GM23338 (cell line): Measurements from ENCODE around the gene TMPRSS6. TPM values are rescaled to one million over a fixed set of nuclear protein-coding genes. Genes with fewer than 3 reads are reported as not detected.
A peak's percentile ranks its signal among the peaks of the same experiment; 100 is the strongest.

Experiments used
- ATAC-seq: fragments of 200-7000 bp; cut with Tn5 transposase; 3 replicates; pipeline ENCODE4 v1.9.1; 2020
- DNase-seq: peaks from one replicate; pipeline ENCODE4 v3.0.0-alpha.2; 2015; ENCODE audit warnings: low spot score
- H2AFZ ChIP-seq: fragments of 200-600 bp; sonication (generic); 2 replicates; pipeline ENCODE4 v1.8.0; 2016; ENCODE audit warnings: antibody characterized with exemption, mild to moderate bottlenecking, moderate library complexity
- H3F3A ChIP-seq: fragments of 200-600 bp; sonication (generic); replicated peaks from 2 replicates; pipeline ENCODE4 v1.8.0; 2017; ENCODE audit warnings: antibody characterized with exemption, mixed run types, low read depth
- H3K27ac ChIP-seq: fragments of 200-600 bp; sonication (generic); 2 replicates; pipeline ENCODE4 v1.6.1; 2016; ENCODE audit warnings: low read depth
- H3K27me3 ChIP-seq: fragments of 200-600 bp; sonication (generic); 2 replicates; pipeline ENCODE4 v1.8.0; 2016; ENCODE audit warnings: mild to moderate bottlenecking, mixed run types, moderate library complexity; ENCODE audit not compliant: insufficient read depth
- H3K36me3 ChIP-seq: fragments of 200-600 bp; sonication (generic); 2 replicates; pipeline ENCODE4 v1.8.0; 2016; ENCODE audit warnings: mild to moderate bottlenecking; ENCODE audit not compliant: insufficient read depth
- H3K4me1 ChIP-seq: fragments of 200-600 bp; sonication (generic); 2 replicates; pipeline ENCODE4 v1.8.0; 2016; ENCODE audit warnings: mild to moderate bottlenecking, moderate library complexity; ENCODE audit not compliant: insufficient read depth
- H3K4me2 ChIP-seq: fragments of 200-600 bp; sonication (generic); 2 replicates; pipeline ENCODE4 v1.7.1; 2017; ENCODE audit warnings: mixed run types
- H3K4me3 ChIP-seq: fragments of 200-600 bp; sonication (generic); 2 replicates; pipeline ENCODE4 v1.6.1; 2016; ENCODE audit warnings: mixed run types
- H3K79me2 ChIP-seq: fragments of 200-600 bp; sonication (generic); replicated peaks from 2 replicates; pipeline ENCODE4 v1.8.0; 2017; ENCODE audit warnings: mild to moderate bottlenecking; ENCODE audit not compliant: insufficient read depth
- H3K9me2 ChIP-seq: fragments of 200-600 bp; sonication (generic); 2 replicates; pipeline ENCODE4 v1.8.0; 2017; ENCODE audit not compliant: insufficient read depth
- H4K20me1 ChIP-seq: fragments of 200-600 bp; sonication (generic); replicated peaks from 2 replicates; pipeline ENCODE4 v1.8.0; 2017; ENCODE audit warnings: mild to moderate bottlenecking; ENCODE audit not compliant: insufficient read depth
- H3K27ac Mint-ChIP-seq: 2 replicates; pipeline ENCODE4 v1.8.0; 2020; ENCODE audit warnings: inconsistent platforms, mild to moderate bottlenecking, moderate library complexity, mixed read lengths
- H3K27me3 Mint-ChIP-seq: 3 replicates; pipeline ENCODE4 v1.8.0; 2022; ENCODE audit warnings: low read depth, mild to moderate bottlenecking, moderate library complexity, mixed read lengths, inconsistent platforms; ENCODE audit not compliant: insufficient read depth, poor library complexity
- H3K36me3 Mint-ChIP-seq: 3 replicates; pipeline ENCODE4 v1.8.0; 2021; ENCODE audit warnings: low read depth, mild to moderate bottlenecking, inconsistent platforms, moderate library complexity, mixed read lengths
- H3K4me1 Mint-ChIP-seq: 3 replicates; pipeline ENCODE4 v1.8.0; 2020; ENCODE audit warnings: mild to moderate bottlenecking, inconsistent platforms, mixed read lengths
- H3K4me3 Mint-ChIP-seq: 3 replicates; pipeline ENCODE4 v1.8.0; 2021; ENCODE audit warnings: moderate library complexity, mild to moderate bottlenecking, inconsistent platforms, mixed read lengths
- H3K9me3 Mint-ChIP-seq: 3 replicates; pipeline ENCODE4 v1.8.0; 2020; ENCODE audit warnings: moderate library complexity, mild to moderate bottlenecking, inconsistent platforms, mixed read lengths
- EZH2 ChIP-seq: fragments of 200-600 bp; sonication (generic); IDR thresholded peaks from one replicate; pipeline ENCODE4 v1.8.0; 2017; ENCODE audit warnings: antibody characterized with exemption, mild to moderate bottlenecking, low read depth; ENCODE audit not compliant: unreplicated experiment
- STAT1 ChIP-seq: IDR thresholded peaks from one replicate; pipeline ENCODE4 v1.6.1; 2016; ENCODE audit warnings: antibody characterized with exemption; ENCODE audit not compliant: unreplicated experiment
- polyA plus RNA-seq: library from polyadenylated mRNA; unstranded; fragments of >200 nt; fragmentation: Nextera tagmentation; extraction: Ambion mirVana; gene quantifications from 2 replicates; pipeline ENCODE4 v1.2.1, GENCODE V29; 2016
- total RNA-seq: library from RNA; depleted of rRNA; stranded (reverse); fragments of >200 nt; shearing (Covaris generic); gene quantifications from 2 replicates; pipeline ENCODE4 v1.2.3, GENCODE V29; 2014
- TF ChIP-seq, protein P1 (sequence below): IDR thresholded peaks from one replicate; pipeline ENCODE4 v1.6.1; 2018; ENCODE audit warnings: antibody characterized with exemption; ENCODE audit not compliant: unreplicated experiment
- TF ChIP-seq, protein P2 (sequence below), 2 experiments: fragments of 200-600 bp in 1 of 2; sonication (generic) in 1 of 2; conservative IDR thresholded peaks; 2 replicates each; pipeline versions ENCODE4 v1.5.1 to v1.6.1; 2016 to 2017; ENCODE audit warnings: antibody characterized with exemption in 2 of 2, low read depth in 2 of 2, mild to moderate bottlenecking in 2 of 2, moderate library complexity in 1 of 2

Gene TMPRSS6
- total and polyA plus RNA-seq, 2 experiments from 2014 or later = 0.13 TPM; not detected in 1

DNA sequence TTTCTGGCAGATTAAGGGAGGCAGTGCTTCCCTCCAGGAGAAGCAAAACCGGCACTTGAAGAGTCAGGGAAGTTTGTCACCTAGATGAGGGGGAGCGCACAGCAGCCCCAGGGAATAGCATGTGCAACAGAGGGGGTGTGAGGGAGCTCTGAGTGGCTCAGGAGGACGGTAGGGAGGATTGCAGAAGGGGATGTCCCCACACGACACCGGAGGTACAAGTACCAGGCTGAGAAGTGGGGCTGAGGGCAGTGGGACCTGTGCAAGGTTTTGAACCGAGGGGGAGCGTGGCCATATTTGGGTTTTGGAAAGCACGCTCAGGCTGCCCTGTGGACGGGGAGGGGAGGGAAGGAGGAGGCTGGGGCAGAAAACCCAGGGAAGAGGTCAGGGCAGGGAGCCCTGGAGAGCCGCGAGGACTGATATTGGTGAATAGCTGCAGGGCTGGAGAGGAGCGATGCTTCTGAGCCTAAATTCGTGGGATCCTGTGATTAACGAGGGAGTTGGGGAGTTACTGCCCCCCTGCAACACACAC is 17.9 kb upstream of the TMPRSS6 start:
- no peaks in the 10 kb centered on the region for H3K79me2 ChIP-seq
- H3K36me3 Mint-ChIP-seq = no peaks in the 10 kb centered on the region
- H3K27me3 Mint-ChIP-seq = peaks cover 12% of the 10 kb centered on the region
- ATAC-seq (no peak), DNase-seq (no peak)
- no peak overlapping the region for H3K27ac ChIP-seq
- H3K27ac Mint-ChIP-seq = no peak overlapping the region
- no peaks in the 10 kb centered on the region for H3K36me3 ChIP-seq
- no peaks in the 10 kb centered on the region for H3K9me2 ChIP-seq
- H3K4me3 Mint-ChIP-seq = no peak overlapping the region
- no peaks in the 10 kb centered on the region for H3K4me1 ChIP-seq
- no peaks in the 10 kb centered on the region for H3K9me3 Mint-ChIP-seq
- H3F3A ChIP-seq = no peaks in the 10 kb centered on the region
- peak overlapping the region; percentile 56; the same call in 1 of the 2 replicates for H2AFZ ChIP-seq
- H3K27me3 ChIP-seq = no peaks in the 10 kb centered on the region
- no peak overlapping the region for H3K4me3 ChIP-seq
- no peak overlapping the region for H3K4me2 ChIP-seq
- TF ChIP-seq STAT1 (no peak), EZH2 (no peak)
- TF ChIP-seq, protein P1, sequence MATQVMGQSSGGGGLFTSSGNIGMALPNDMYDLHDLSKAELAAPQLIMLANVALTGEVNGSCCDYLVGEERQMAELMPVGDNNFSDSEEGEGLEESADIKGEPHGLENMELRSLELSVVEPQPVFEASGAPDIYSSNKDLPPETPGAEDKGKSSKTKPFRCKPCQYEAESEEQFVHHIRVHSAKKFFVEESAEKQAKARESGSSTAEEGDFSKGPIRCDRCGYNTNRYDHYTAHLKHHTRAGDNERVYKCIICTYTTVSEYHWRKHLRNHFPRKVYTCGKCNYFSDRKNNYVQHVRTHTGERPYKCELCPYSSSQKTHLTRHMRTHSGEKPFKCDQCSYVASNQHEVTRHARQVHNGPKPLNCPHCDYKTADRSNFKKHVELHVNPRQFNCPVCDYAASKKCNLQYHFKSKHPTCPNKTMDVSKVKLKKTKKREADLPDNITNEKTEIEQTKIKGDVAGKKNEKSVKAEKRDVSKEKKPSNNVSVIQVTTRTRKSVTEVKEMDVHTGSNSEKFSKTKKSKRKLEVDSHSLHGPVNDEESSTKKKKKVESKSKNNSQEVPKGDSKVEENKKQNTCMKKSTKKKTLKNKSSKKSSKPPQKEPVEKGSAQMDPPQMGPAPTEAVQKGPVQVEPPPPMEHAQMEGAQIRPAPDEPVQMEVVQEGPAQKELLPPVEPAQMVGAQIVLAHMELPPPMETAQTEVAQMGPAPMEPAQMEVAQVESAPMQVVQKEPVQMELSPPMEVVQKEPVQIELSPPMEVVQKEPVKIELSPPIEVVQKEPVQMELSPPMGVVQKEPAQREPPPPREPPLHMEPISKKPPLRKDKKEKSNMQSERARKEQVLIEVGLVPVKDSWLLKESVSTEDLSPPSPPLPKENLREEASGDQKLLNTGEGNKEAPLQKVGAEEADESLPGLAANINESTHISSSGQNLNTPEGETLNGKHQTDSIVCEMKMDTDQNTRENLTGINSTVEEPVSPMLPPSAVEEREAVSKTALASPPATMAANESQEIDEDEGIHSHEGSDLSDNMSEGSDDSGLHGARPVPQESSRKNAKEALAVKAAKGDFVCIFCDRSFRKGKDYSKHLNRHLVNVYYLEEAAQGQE = no peak
- H3K4me1 Mint-ChIP-seq = peaks cover 26% of the 10 kb centered on the region
- H4K20me1 ChIP-seq = no peaks in the 10 kb centered on the region

GRCh38 chr22:37126882-37127281 is 17.4 kb upstream of the TMPRSS6 start:
- Mint-ChIP-seq H3K4me3 (no peak overlapping the region), H3K9me3 (no peaks in the 10 kb centered on the region), H3K36me3 (no peaks in the 10 kb centered on the region), H3K4me1 (peaks cover 32% of the 10 kb centered on the region), H3K27ac (no peak overlapping the region), H3K27me3 (peaks cover 15% of the 10 kb centered on the region)
- DNase-seq (peak; percentile 33), ATAC-seq (peak; percentile 77)
- H2AFZ ChIP-seq = peak overlapping the region; percentile 56; the same call in 1 of the 2 replicates
- H4K20me1 ChIP-seq = no peaks in the 10 kb centered on the region
- TF ChIP-seq EZH2 = no peak
- TF ChIP-seq, protein P2, sequence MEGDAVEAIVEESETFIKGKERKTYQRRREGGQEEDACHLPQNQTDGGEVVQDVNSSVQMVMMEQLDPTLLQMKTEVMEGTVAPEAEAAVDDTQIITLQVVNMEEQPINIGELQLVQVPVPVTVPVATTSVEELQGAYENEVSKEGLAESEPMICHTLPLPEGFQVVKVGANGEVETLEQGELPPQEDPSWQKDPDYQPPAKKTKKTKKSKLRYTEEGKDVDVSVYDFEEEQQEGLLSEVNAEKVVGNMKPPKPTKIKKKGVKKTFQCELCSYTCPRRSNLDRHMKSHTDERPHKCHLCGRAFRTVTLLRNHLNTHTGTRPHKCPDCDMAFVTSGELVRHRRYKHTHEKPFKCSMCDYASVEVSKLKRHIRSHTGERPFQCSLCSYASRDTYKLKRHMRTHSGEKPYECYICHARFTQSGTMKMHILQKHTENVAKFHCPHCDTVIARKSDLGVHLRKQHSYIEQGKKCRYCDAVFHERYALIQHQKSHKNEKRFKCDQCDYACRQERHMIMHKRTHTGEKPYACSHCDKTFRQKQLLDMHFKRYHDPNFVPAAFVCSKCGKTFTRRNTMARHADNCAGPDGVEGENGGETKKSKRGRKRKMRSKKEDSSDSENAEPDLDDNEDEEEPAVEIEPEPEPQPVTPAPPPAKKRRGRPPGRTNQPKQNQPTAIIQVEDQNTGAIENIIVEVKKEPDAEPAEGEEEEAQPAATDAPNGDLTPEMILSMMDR (conservative IDR thresholded peaks at IDR 0.05; ENCODE audit: low read depth in 2 of 2) = peak; percentile 63 to 70
- H3K79me2 ChIP-seq = no peaks in the 10 kb centered on the region
- H3K9me2 ChIP-seq = no peaks in the 10 kb centered on the region
- H3K4me1 ChIP-seq = no peaks in the 10 kb centered on the region
- H3K4me3 ChIP-seq = no peak overlapping the region
- no peaks in the 10 kb centered on the region for H3K27me3 ChIP-seq
- no peak overlapping the region for H3K4me2 ChIP-seq
- no peak overlapping the region for H3K27ac ChIP-seq
- no peaks in the 10 kb centered on the region for H3F3A ChIP-seq
- H3K36me3 ChIP-seq = no peaks in the 10 kb centered on the region
